SU-DHL-6 (cell line): ENCODE measurements around the gene SUV39H2.

Source experiments
- H2AFZ ChIP-seq: fragments of 200-600 bp; sonication (generic); 2 replicates; pipeline ENCODE4 v1.6.1; 2014; ENCODE audit warnings: low read depth, mild to moderate bottlenecking, moderate library complexity, mixed read lengths, antibody characterized with exemption, low read length; ENCODE audit not compliant: severe bottlenecking
- H3F3A ChIP-seq: fragments of 200-600 bp; shearing (Covaris generic); 2 replicates; pipeline ENCODE4 v1.6.0; 2016; ENCODE audit warnings: antibody characterized with exemption, mild to moderate bottlenecking; ENCODE audit not compliant: insufficient read depth
- H3K27ac ChIP-seq: fragments of 200-600 bp; sonication (generic); 2 replicates; pipeline ENCODE4 v1.5.1; 2016; ENCODE audit warnings: low read depth, mild to moderate bottlenecking, low read length, moderate library complexity, mixed read lengths
- H3K27me3 ChIP-seq: fragments of 200-600 bp; sonication (generic), shearing (Covaris generic); 2 replicates; pipeline ENCODE4 v1.6.0; 2014; ENCODE audit warnings: mild to moderate bottlenecking, low read length
- H3K36me3 ChIP-seq: fragments of 200-600 bp; sonication (generic); 2 replicates; pipeline ENCODE4 v1.6.1; 2014; ENCODE audit warnings: mild to moderate bottlenecking, low read length, mixed read lengths
- H3K4me2 ChIP-seq: fragments of 300-600, 200-600 bp; shearing (Covaris generic), sonication (generic); 2 replicates; pipeline ENCODE4 v1.6.0; 2014; ENCODE audit warnings: low read length, low read depth, mild to moderate bottlenecking; ENCODE audit not compliant: poor library complexity, severe bottlenecking
- H3K4me3 ChIP-seq: fragments of 200-600 bp; sonication (generic); 2 replicates; pipeline ENCODE4 v1.5.1; 2014; ENCODE audit warnings: antibody characterized with exemption, low read length, mild to moderate bottlenecking, mixed read lengths; ENCODE audit not compliant: insufficient read depth, poor library complexity, severe bottlenecking
- H3K79me2 ChIP-seq: fragments of 200-600 bp; sonication (generic); 2 replicates; pipeline ENCODE4 v1.6.1; 2014; ENCODE audit warnings: mild to moderate bottlenecking, low read length, moderate library complexity; ENCODE audit not compliant: insufficient read depth
- H3K9ac ChIP-seq: fragments of 200-600 bp; sonication (generic); 2 replicates; pipeline ENCODE4 v1.7.0; 2014; ENCODE audit warnings: mild to moderate bottlenecking, low read length
- H3K9me2 ChIP-seq: fragments of 200-600 bp; sonication (generic); replicated peaks from 2 replicates; pipeline ENCODE4 v1.6.1; 2014; ENCODE audit warnings: low read length; ENCODE audit not compliant: insufficient read depth
- H3K9me3 ChIP-seq: fragments of 200-600 bp; sonication (generic); 2 replicates; pipeline ENCODE4 v1.6.1; 2014; ENCODE audit warnings: low read length, mixed read lengths; ENCODE audit not compliant: insufficient read depth
- H4K20me1 ChIP-seq: fragments of 200-600 bp; sonication (generic); 2 replicates; pipeline ENCODE4 v1.6.1; 2014; ENCODE audit warnings: low read depth, mild to moderate bottlenecking, antibody characterized with exemption, low read length, moderate library complexity, mixed read lengths
- EZH2phosphoT487 ChIP-seq: fragments of 200-600 bp; sonication (generic), shearing (Covaris generic); conservative IDR thresholded peaks from 2 replicates; pipeline ENCODE4 v1.6.1; 2018; ENCODE audit warnings: mild to moderate bottlenecking, antibody characterized with exemption, low read length, moderate library complexity, mixed read lengths
- TF ChIP-seq, protein P1 (sequence below): fragments of 200-600 bp; sonication (generic); IDR thresholded peaks from one replicate; pipeline ENCODE4 v1.5.1; 2017; ENCODE audit warnings: antibody characterized with exemption, mild to moderate bottlenecking, low read length, moderate library complexity; ENCODE audit not compliant: insufficient read depth, poor library complexity, severe bottlenecking

SUV39H2 gene

GRCh38 chr10:14910953-14911352 lies 32.3 kb downstream of the SUV39H2 start:
- Histone ChIP-seq H3K36me3 (peaks cover 54% of the 10 kb centered on the region), H3K4me3 (no peak overlapping the region), H3K9me2 (no peaks in the 10 kb centered on the region), H3K79me2 (peaks cover 3% of the 10 kb centered on the region; the same call in 1 of the 2 replicates), H4K20me1 (no peaks in the 10 kb centered on the region), H2AFZ (no peak overlapping the region), H3K27ac (no peak overlapping the region), H3F3A (peaks cover 47% of the 10 kb centered on the region; the same call in 1 of the 2 replicates), H3K9ac (no peak overlapping the region), H3K9me3 (no peaks in the 10 kb centered on the region), H3K4me2 (no peak overlapping the region), H3K27me3 (no peaks in the 10 kb centered on the region)
- TF ChIP-seq, protein P1, sequence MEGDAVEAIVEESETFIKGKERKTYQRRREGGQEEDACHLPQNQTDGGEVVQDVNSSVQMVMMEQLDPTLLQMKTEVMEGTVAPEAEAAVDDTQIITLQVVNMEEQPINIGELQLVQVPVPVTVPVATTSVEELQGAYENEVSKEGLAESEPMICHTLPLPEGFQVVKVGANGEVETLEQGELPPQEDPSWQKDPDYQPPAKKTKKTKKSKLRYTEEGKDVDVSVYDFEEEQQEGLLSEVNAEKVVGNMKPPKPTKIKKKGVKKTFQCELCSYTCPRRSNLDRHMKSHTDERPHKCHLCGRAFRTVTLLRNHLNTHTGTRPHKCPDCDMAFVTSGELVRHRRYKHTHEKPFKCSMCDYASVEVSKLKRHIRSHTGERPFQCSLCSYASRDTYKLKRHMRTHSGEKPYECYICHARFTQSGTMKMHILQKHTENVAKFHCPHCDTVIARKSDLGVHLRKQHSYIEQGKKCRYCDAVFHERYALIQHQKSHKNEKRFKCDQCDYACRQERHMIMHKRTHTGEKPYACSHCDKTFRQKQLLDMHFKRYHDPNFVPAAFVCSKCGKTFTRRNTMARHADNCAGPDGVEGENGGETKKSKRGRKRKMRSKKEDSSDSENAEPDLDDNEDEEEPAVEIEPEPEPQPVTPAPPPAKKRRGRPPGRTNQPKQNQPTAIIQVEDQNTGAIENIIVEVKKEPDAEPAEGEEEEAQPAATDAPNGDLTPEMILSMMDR = no peak
- no peak for TF ChIP-seq EZH2phosphoT487

GRCh38 chr10:14911801-14912200 lies 33.1 kb downstream of the SUV39H2 start:
- Histone ChIP-seq H3K9me3 (no peaks in the 10 kb centered on the region), H3K36me3 (peaks cover 56% of the 10 kb centered on the region), H3K9ac (no peak overlapping the region), H3K4me3 (no peak overlapping the region), H4K20me1 (no peaks in the 10 kb centered on the region), H3K27me3 (no peaks in the 10 kb centered on the region), H3K4me2 (no peak overlapping the region), H3K79me2 (peaks cover 3% of the 10 kb centered on the region; the same call in 1 of the 2 replicates), H2AFZ (no peak overlapping the region), H3K27ac (no peak overlapping the region), H3K9me2 (no peaks in the 10 kb centered on the region), H3F3A (peaks cover 48% of the 10 kb centered on the region; the same call in 1 of the 2 replicates)
- TF ChIP-seq EZH2phosphoT487 = no peak
- TF ChIP-seq, protein P1 = no peak

DNA sequence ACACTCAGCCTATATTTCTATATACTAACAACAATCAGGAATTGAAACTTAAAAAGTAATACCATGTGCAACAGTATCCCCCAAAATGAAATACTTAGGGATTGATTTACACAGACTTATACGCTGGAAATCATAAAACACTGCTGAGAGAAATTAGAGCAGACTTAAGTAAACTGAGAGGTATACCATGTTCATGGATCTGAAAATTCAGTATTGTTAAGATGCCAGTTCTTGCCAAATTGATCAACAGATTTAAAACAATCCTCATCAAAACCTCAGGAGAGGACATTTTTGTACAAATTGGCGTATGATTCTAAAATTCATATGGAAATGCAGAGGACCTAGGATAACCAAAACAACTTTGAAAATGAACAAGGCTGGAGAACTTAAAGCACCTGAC lies 37.9 kb downstream of the SUV39H2 start:
- Histone ChIP-seq H3K36me3 (peaks cover 78% of the 10 kb centered on the region), H3F3A (peaks cover 26% of the 10 kb centered on the region; the same call in 1 of the 2 replicates), H3K27ac (no peak overlapping the region), H3K4me3 (no peak overlapping the region), H4K20me1 (no peaks in the 10 kb centered on the region), H2AFZ (no peak overlapping the region), H3K9me3 (peaks cover 20% of the 10 kb centered on the region; the same call in 1 of the 2 replicates), H3K9me2 (no peaks in the 10 kb centered on the region), H3K4me2 (no peak overlapping the region), H3K9ac (no peak overlapping the region), H3K27me3 (no peaks in the 10 kb centered on the region), H3K79me2 (peaks cover 3% of the 10 kb centered on the region; the same call in 1 of the 2 replicates)
- TF ChIP-seq EZH2phosphoT487 = no peak
- TF ChIP-seq, protein P1 = no peak

- no peak overlapping the region for H3K27ac ChIP-seq
- H2AFZ ChIP-seq = no peak overlapping the region
- TF ChIP-seq, protein P1 = no peak
- TF ChIP-seq EZH2phosphoT487 = no peak
- H3K4me2 ChIP-seq = no peak overlapping the region
- H3F3A ChIP-seq = peaks cover 23% of the 10 kb centered on the region; the same call in 1 of the 2 replicates
- no peaks in the 10 kb centered on the region for H3K27me3 ChIP-seq
- H4K20me1 ChIP-seq = no peaks in the 10 kb centered on the region
- H3K9me2 ChIP-seq = no peaks in the 10 kb centered on the region
- no peaks in the 10 kb centered on the region; the same call in 1 of the 2 replicates for H3K79me2 ChIP-seq
- H3K36me3 ChIP-seq = peaks cover 86% of the 10 kb centered on the region
- no peak overlapping the region for H3K4me3 ChIP-seq
- peaks cover 20% of the 10 kb centered on the region; the same call in 1 of the 2 replicates for H3K9me3 ChIP-seq
- H3K9ac ChIP-seq = no peak overlapping the region
Measured at GRCh38 chr10:14917827-14918226, 39.2 kb downstream of the SUV39H2 start.
